ENCODE results near the gene CBR1. TPM values are rescaled to one million over a fixed set of nuclear protein-coding genes. Genes with fewer than 3 reads are reported as not detected.
A peak's percentile ranks its signal among the peaks of the same experiment; 100 is the strongest.

Gene CBR1
- total and polyA plus RNA-seq, 2 of the 13 experiments (the other 11 are each of a cell fraction or from before 2014, with no cell fraction given): 33.7 to 38.7 TPM

DNA sequence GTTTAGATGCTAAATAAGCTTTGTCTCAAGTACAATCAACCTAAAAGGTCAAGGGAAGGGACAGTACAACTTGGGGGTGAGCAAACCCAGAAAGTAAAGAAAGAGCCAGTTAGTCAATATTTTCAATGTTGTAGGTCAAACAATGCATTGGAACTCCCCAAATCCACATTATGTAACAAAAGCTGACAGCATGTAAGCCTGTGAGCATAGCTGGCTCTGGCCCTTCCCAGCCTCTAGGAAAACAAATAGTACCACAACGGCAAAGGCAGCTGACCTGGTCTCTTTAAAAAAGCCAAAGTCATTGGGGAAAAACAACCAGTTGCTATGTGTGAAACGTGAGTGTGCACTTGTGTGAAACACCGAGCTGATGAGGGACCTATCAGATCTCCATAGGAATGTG lies 3.4 kb downstream of the CBR1 start (continued):
- TF ChIP-seq MAZ (IDR thresholded peaks at IDR 0.05; ENCODE audit: borderline replicate concordance, low read depth, low read length) (no peak), MAZ (CRISPR knock-in tag; IDR thresholded peaks at IDR 0.05; ENCODE audit: low read depth) (peak; percentile 24; the same call in 1 of the 2 replicates), HCFC1 (IDR thresholded peaks at IDR 0.05; ENCODE audit: low read depth, low read length) (no peak), FOXO1 (CRISPR knock-in tag; IDR thresholded peaks at IDR 0.05) (peak; percentile 78; the same call in 1 of the 2 replicates), FOXC1 (CRISPR knock-in tag; IDR thresholded peaks at IDR 0.05; ENCODE audit: borderline replicate concordance) (0 out of 2 replicates have a peak, but pooled peaks have one; percentile 47), RXRB (CRISPR knock-in tag; IDR thresholded peaks at IDR 0.05; ENCODE audit: borderline replicate concordance) (peak; percentile 72), FOXA3 (CRISPR knock-in tag; IDR thresholded peaks at IDR 0.05) (peak; percentile 81), MTA1 (CRISPR knock-in tag; IDR thresholded peaks at IDR 0.05; ENCODE audit: borderline replicate concordance) (no peak), NR3C1 (CRISPR knock-in tag; IDR thresholded peaks at IDR 0.05) (no peak), ZFP37 (CRISPR knock-in tag; IDR thresholded peaks at IDR 0.05; ENCODE audit: borderline replicate concordance) (no peak), ZNF282 (IDR thresholded peaks at IDR 0.05; ENCODE audit: partially characterized antibody) (no peak), SKI (IDR thresholded peaks at IDR 0.05; ENCODE audit: partially characterized antibody) (peak; percentile 68), ETV6 (CRISPR knock-in tag; conservative IDR thresholded peaks at IDR 0.05) (no peak), FOSL2 (CRISPR knock-in tag; IDR thresholded peaks at IDR 0.05) (0 out of 2 replicates have a peak, but pooled peaks have one; percentile 13), ZNF547 (CRISPR knock-in tag; IDR thresholded peaks at IDR 0.05) (no peak), TEAD2 (CRISPR knock-in tag; IDR thresholded peaks at IDR 0.05) (no peak), SP5 (CRISPR knock-in tag; IDR thresholded peaks at IDR 0.05; ENCODE audit: borderline replicate concordance, low read depth) (peak; percentile 47; the same call in 1 of the 2 replicates), RCOR2 (CRISPR knock-in tag; IDR thresholded peaks at IDR 0.05) (0 out of 2 replicates have a peak, but pooled peaks have one; percentile 49), ZNF558 (CRISPR knock-in tag; IDR thresholded peaks at IDR 0.05; ENCODE audit: borderline replicate concordance) (no peak), TOE1 (CRISPR knock-in tag; IDR thresholded peaks at IDR 0.05) (no peak), MAFF (IDR thresholded peaks at IDR 0.05; ENCODE audit: low read depth, low read length) (no peak), ATRX (CRISPR knock-in tag; IDR thresholded peaks at IDR 0.05; ENCODE audit: borderline replicate concordance) (no peak), TBL1XR1 (IDR thresholded peaks at IDR 0.05; ENCODE audit: borderline replicate concordance, low read length, partially characterized antibody) (no peak), MAFK (conservative IDR thresholded peaks at IDR 0.05 in 1 of 2, IDR thresholded peaks at IDR 0.05 in 1 of 2; ENCODE audit: low read length in 2 of 2) (no peak), ZNF567 (CRISPR knock-in tag; IDR thresholded peaks at IDR 0.05; ENCODE audit: borderline replicate concordance) (no peak)
- TF ChIP-seq, protein P1, sequence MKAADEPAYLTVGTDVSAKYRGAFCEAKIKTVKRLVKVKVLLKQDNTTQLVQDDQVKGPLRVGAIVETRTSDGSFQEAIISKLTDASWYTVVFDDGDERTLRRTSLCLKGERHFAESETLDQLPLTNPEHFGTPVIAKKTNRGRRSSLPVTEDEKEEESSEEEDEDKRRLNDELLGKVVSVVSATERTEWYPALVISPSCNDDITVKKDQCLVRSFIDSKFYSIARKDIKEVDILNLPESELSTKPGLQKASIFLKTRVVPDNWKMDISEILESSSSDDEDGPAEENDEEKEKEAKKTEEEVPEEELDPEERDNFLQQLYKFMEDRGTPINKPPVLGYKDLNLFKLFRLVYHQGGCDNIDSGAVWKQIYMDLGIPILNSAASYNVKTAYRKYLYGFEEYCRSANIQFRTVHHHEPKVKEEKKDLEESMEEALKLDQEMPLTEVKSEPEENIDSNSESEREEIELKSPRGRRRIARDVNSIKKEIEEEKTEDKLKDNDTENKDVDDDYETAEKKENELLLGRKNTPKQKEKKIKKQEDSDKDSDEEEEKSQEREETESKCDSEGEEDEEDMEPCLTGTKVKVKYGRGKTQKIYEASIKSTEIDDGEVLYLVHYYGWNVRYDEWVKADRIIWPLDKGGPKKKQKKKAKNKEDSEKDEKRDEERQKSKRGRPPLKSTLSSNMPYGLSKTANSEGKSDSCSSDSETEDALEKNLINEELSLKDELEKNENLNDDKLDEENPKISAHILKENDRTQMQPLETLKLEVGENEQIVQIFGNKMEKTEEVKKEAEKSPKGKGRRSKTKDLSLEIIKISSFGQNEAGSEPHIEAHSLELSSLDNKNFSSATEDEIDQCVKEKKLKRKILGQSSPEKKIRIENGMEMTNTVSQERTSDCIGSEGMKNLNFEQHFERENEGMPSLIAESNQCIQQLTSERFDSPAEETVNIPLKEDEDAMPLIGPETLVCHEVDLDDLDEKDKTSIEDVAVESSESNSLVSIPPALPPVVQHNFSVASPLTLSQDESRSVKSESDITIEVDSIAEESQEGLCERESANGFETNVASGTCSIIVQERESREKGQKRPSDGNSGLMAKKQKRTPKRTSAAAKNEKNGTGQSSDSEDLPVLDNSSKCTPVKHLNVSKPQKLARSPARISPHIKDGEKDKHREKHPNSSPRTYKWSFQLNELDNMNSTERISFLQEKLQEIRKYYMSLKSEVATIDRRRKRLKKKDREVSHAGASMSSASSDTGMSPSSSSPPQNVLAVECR (CRISPR knock-in tag; IDR thresholded peaks at IDR 0.05; ENCODE audit: borderline replicate concordance): peak; percentile 59; the same call in 1 of the 2 replicates
- TF ChIP-seq, protein P2, sequence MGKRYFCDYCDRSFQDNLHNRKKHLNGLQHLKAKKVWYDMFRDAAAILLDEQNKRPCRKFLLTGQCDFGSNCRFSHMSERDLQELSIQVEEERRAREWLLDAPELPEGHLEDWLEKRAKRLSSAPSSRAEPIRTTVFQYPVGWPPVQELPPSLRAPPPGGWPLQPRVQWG (CRISPR knock-in tag; IDR thresholded peaks at IDR 0.05; ENCODE audit: borderline replicate concordance, low read depth): no peak
- TF ChIP-seq, protein P3, sequence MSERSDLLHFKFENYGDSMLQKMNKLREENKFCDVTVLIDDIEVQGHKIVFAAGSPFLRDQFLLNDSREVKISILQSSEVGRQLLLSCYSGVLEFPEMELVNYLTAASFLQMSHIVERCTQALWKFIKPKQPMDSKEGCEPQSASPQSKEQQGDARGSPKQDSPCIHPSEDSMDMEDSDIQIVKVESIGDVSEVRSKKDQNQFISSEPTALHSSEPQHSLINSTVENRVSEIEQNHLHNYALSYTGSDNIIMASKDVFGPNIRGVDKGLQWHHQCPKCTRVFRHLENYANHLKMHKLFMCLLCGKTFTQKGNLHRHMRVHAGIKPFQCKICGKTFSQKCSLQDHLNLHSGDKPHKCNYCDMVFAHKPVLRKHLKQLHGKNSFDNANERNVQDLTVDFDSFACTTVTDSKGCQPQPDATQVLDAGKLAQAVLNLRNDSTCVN (CRISPR knock-in tag; IDR thresholded peaks at IDR 0.05; ENCODE audit: borderline replicate concordance): no peak
